ENCODE results near the gene CPNE9. TPM values are rescaled to one million over a fixed set of nuclear protein-coding genes. Genes with fewer than 3 reads are reported as not detected.
A peak's percentile ranks its signal among the peaks of the same experiment; 100 is the strongest.

CPNE9 gene
- total and polyA plus RNA-seq, 2 of the 13 experiments (the other 11 are each of a cell fraction or from before 2014, with no cell fraction given), result 0.20 TPM; not detected in 1

GRCh38 chr3:9731206-9732079, 27.8 kb downstream of the CPNE9 start, which contains the start of gene BRPF1 (continued):
- TF ChIP-seq TBX3 (IDR thresholded peaks at IDR 0.05; ENCODE audit: borderline replicate concordance) (peak; percentile 85), ETV5 (CRISPR knock-in tag; IDR thresholded peaks at IDR 0.05; ENCODE audit: borderline replicate concordance) (peak; percentile 9; the same call in 1 of the 2 replicates), RXRB (CRISPR knock-in tag; IDR thresholded peaks at IDR 0.05; ENCODE audit: borderline replicate concordance) (peak; percentile 16; the same call in 1 of the 2 replicates), KDM2A (CRISPR knock-in tag; IDR thresholded peaks at IDR 0.05; ENCODE audit: borderline replicate concordance, low read depth) (peak; percentile 88), ZMAT5 (CRISPR knock-in tag; IDR thresholded peaks at IDR 0.05; ENCODE audit: borderline replicate concordance, low read depth) (no peak), HOXA9 (CRISPR knock-in tag; IDR thresholded peaks at IDR 0.05; ENCODE audit: borderline replicate concordance) (no peak), HNRNPUL1 (IDR thresholded peaks at IDR 0.05; ENCODE audit: low read depth, low read length) (no peak), ZC3H13 (CRISPR knock-in tag; IDR thresholded peaks at IDR 0.05) (peak; percentile 52; the same call in 1 of the 2 replicates), SNRNP70 (IDR thresholded peaks at IDR 0.05; ENCODE audit: low read depth, low read length) (no peak), DBP (CRISPR knock-in tag; IDR thresholded peaks at IDR 0.05; ENCODE audit: not compliant biosample characterization) (peak; percentile 36), PAX8 (CRISPR knock-in tag; IDR thresholded peaks at IDR 0.05; ENCODE audit: borderline replicate concordance) (no peak; the same call in 1 of the 2 replicates), JDP2 (CRISPR knock-in tag; IDR thresholded peaks at IDR 0.05; ENCODE audit: borderline replicate concordance) (no peak), SMC3 (IDR thresholded peaks at IDR 0.05; ENCODE audit: low read length) (no peak), ZNF556 (CRISPR knock-in tag; IDR thresholded peaks at IDR 0.05; ENCODE audit: borderline replicate concordance) (0 out of 2 replicates have a peak, but pooled peaks have one; percentile 44), MXD1 (CRISPR knock-in tag; IDR thresholded peaks at IDR 0.05) (no peak), ASH2L (IDR thresholded peaks at IDR 0.05; ENCODE audit: insufficient read length, low read depth, low read length) (peak; percentile 98), IKZF4 (CRISPR knock-in tag; IDR thresholded peaks at IDR 0.05; ENCODE audit: borderline replicate concordance, low read depth, not compliant biosample characterization) (peak; percentile 35), TBP (CRISPR knock-in tag; IDR thresholded peaks at IDR 0.05) (no peak), ZIK1 (CRISPR knock-in tag; IDR thresholded peaks at IDR 0.05; ENCODE audit: borderline replicate concordance, low read depth) (peak; percentile 61; the same call in 1 of the 2 replicates), ZMYM4 (CRISPR knock-in tag; IDR thresholded peaks at IDR 0.05) (peak; percentile 58; the same call in 1 of the 2 replicates), TRIM22 (IDR thresholded peaks at IDR 0.05) (no peak), MXI1 (IDR thresholded peaks at IDR 0.05; ENCODE audit: borderline replicate concordance, low read depth, low read length) (peak; percentile 52; the same call in 1 of the 3 replicates), RELA (CRISPR knock-in tag; IDR thresholded peaks at IDR 0.05) (no peak), NONO (IDR thresholded peaks at IDR 0.05) (no peak), NONO (CRISPR knock-in tag; conservative IDR thresholded peaks at IDR 0.05) (peak; percentile 86)
- TF ChIP-seq, protein P1, sequence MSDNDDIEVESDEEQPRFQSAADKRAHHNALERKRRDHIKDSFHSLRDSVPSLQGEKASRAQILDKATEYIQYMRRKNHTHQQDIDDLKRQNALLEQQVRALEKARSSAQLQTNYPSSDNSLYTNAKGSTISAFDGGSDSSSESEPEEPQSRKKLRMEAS (IDR thresholded peaks at IDR 0.05), result no peak

Data from HepG2 (cell line).